Prostate gland (tissue), 2 donors: ENCODE results near the gene MAP10. TPM values are rescaled to one million over a fixed set of nuclear protein-coding genes. Genes with fewer than 3 reads are reported as not detected.

Experiments
- DNase-seq: peaks from one replicate; pipeline ENCODE4 v3.0.0-alpha.2; 2019; ENCODE audit warnings: low spot score
- H3K27ac ChIP-seq, 2 donors: fragments of 200-600 bp; sonication (generic); 2 replicates each; pipeline ENCODE4 v1.5.1; 2017 to 2019
- H3K27me3 ChIP-seq: fragments of 200-600 bp; sonication (generic); replicated peaks from 2 replicates; pipeline ENCODE4 v1.5.1; 2019; ENCODE audit not compliant: insufficient read depth
- H3K36me3 ChIP-seq, 2 donors: fragments of 200-600 bp; sonication (generic); 1 replicate in 1 of 2; 2 replicates in 1 of 2; pipeline versions ENCODE4 v1.5.1 to v1.8.1; 2017 to 2019
- H3K4me1 ChIP-seq: fragments of 200-600 bp; sonication (generic); replicated peaks from 2 replicates; pipeline ENCODE4 v1.5.1; 2019
- H3K4me3 ChIP-seq, 2 donors: fragments of 200-600 bp; sonication (generic); 2 replicates each; pipeline ENCODE4 v1.5.1; 2017 to 2019
- H3K9me3 ChIP-seq: fragments of 200-600 bp; sonication (generic); 2 replicates; pipeline ENCODE4 v1.5.1; 2017
- POLR2A ChIP-seq: fragments of 450-650 bp; IDR thresholded peaks from one replicate; pipeline ENCODE4 v1.6.1; 2016; ENCODE audit warnings: antibody characterized with exemption, mild to moderate bottlenecking
- POLR2AphosphoS5 ChIP-seq: sonication (generic); formaldehyde crosslinking; IDR thresholded peaks from one replicate; pipeline ENCODE4 v1.6.1; 2017; ENCODE audit warnings: antibody characterized with exemption
- WGBS: methylation state at CpG from one replicate; pipeline ENCODE4 v1.1.5; 2018; 5-methylcytosine and 5-hydroxymethylcytosine counted together
- intact Hi-C: fragments of 100-400 bp; cut with DNase I; formaldehyde crosslinking; loops from one replicate; pipeline ENCODE4 v1.14.2; 2022
- total RNA-seq, 2 donors: library from RNA; depleted of rRNA; stranded (reverse); fragments of >200 nt; gene quantifications; one replicate each; pipeline ENCODE4 v1.1.0, GENCODE V29; 2016
- TF ChIP-seq, protein P1 (sequence below), 4 experiments: fragments of 200-600 bp in 2 of 4; fragments of 450-650 bp in 2 of 4; sonication (generic) in 2 of 4; IDR thresholded peaks; 1 replicate in 3 of 4; 2 replicates in 1 of 4; pipeline ENCODE4 v1.5.1; 2016 to 2019; ENCODE audit warnings: antibody characterized with exemption in 4 of 4, mild to moderate bottlenecking in 2 of 4, moderate library complexity in 2 of 4

Gene MAP10
- total RNA-seq, 2 donors from 2014 or later = 0.82 to 6.2 TPM

DNA sequence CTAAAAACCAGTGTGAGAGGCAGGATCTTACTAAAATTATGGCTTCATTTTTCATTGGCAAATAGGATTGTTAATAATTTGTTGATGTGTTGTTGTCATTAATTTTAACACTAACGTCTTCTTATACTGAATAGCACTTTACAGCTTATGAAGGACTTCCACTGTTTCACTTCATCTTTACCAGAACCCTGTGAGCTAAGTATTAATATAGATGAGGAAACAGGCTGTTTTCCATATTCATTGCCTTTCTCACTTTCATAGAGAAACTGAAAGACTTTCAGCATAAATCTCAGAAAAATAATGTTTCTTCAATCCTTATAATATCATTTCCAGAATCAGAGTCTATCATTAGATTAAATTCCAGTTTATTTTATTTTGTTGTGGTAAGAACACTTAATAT, 8.5 kb downstream of the MAP10 start:
- intact Hi-C loops = no loop called here
- TF ChIP-seq POLR2A (no peak), POLR2AphosphoS5 (no peak)
- TF ChIP-seq, protein P1, sequence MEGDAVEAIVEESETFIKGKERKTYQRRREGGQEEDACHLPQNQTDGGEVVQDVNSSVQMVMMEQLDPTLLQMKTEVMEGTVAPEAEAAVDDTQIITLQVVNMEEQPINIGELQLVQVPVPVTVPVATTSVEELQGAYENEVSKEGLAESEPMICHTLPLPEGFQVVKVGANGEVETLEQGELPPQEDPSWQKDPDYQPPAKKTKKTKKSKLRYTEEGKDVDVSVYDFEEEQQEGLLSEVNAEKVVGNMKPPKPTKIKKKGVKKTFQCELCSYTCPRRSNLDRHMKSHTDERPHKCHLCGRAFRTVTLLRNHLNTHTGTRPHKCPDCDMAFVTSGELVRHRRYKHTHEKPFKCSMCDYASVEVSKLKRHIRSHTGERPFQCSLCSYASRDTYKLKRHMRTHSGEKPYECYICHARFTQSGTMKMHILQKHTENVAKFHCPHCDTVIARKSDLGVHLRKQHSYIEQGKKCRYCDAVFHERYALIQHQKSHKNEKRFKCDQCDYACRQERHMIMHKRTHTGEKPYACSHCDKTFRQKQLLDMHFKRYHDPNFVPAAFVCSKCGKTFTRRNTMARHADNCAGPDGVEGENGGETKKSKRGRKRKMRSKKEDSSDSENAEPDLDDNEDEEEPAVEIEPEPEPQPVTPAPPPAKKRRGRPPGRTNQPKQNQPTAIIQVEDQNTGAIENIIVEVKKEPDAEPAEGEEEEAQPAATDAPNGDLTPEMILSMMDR (IDR thresholded peaks at IDR 0.05) = no peak
- H3K27me3 ChIP-seq = no peaks in the 10 kb centered on the region
- no peaks in the 10 kb centered on the region for H3K36me3 ChIP-seq
- no peaks in the 10 kb centered on the region for H3K9me3 ChIP-seq
- H3K4me1 ChIP-seq = no peaks in the 10 kb centered on the region
- WGBS = 61% methylated on average over 1 of the region's 1 CpG
- no peak overlapping the region for H3K4me3 ChIP-seq
- DNase-seq = no peak
- no peak overlapping the region for H3K27ac ChIP-seq

DNA sequence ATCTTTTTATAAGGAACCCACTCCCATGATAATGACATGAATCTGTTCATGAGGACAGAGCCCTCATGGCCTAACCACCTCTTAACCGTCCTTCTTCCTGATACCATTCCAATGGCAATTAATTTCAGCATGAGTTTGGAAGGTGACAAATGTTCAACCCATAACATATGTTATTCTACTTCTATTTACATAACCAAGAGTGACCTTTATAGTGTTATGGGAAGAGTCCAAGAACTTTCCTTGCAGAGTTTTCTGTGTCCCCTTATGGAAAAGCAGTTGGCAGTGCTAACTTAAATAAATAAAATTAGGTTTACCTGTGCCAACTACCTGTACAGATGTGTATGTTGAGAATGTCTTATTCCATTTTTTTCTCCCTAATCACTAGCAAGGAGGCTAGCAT, 11.1 kb downstream of the MAP10 start:
- H3K9me3 ChIP-seq = no peaks in the 10 kb centered on the region
- intact Hi-C loops = no loop called here

DNA sequence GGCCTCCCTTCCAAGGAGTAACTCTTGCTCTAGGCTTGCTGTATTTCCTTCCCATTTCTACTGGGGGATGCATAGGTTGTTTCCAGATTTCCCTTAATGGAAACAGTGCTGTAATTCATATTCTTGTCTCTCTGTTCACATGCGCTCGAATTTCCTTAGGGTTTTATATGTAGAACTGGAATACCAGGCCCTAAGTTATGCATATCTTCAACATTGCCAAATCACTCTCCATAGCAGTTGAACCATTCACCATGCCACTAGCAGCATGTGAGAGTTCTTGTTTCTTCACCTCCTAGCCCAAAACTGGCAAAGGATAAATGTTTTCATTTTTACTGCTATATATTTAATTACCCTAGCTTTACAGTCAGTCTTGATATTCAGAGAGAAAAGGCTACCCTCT, 12.8 kb downstream of the MAP10 start:
- no peak for TF ChIP-seq POLR2A
- TF ChIP-seq, protein P1 (IDR thresholded peaks at IDR 0.05) = no peak
- TF ChIP-seq POLR2AphosphoS5 = no peak
- DNase-seq = no peak
- WGBS = 83% methylated on average over 2 of the region's 2 CpGs

More for the DNA sequence above, 11.1 kb downstream of the MAP10 start:
- 62% methylated on average over 1 of the region's 1 CpG for WGBS
- no peak overlapping the region for H3K27ac ChIP-seq
- no peaks in the 10 kb centered on the region for H3K27me3 ChIP-seq
- no peaks in the 10 kb centered on the region for H3K36me3 ChIP-seq
- H3K4me1 ChIP-seq = no peaks in the 10 kb centered on the region
- TF ChIP-seq, protein P1 (IDR thresholded peaks at IDR 0.05) = no peak
- no peak for TF ChIP-seq POLR2A
- no peak for TF ChIP-seq POLR2AphosphoS5
- H3K4me3 ChIP-seq = no peak overlapping the region
- DNase-seq = no peak

DNA sequence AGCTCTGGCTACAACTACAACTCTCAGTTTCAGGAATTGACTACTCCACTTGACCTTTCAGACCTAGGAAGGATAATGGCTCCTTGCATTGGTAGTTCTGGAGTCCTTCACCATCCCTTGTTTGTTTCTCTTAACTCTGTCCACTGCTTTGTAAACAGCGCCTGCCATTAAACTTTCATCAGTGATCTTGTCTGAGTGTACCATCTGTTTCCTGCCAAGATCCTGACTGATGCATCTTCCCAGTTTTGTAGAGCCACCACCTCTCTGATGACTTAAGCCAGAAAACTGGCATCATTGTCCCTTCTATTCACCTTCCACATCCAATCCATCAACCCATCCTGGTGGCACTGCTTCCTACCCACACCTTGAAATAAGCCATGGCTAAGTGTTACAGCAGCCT, 15.2 kb downstream of the MAP10 start:
- H3K4me3 ChIP-seq = no peak overlapping the region
- no peak for DNase-seq
- no peaks in the 10 kb centered on the region for H3K36me3 ChIP-seq
- H3K4me1 ChIP-seq = no peaks in the 10 kb centered on the region
- TF ChIP-seq, protein P1 (IDR thresholded peaks at IDR 0.05) = no peak
- no peak for TF ChIP-seq POLR2AphosphoS5
- TF ChIP-seq POLR2A = no peak
- H3K27me3 ChIP-seq = no peaks in the 10 kb centered on the region
- 100% methylated on average over 1 of the region's 1 CpG for WGBS
- intact Hi-C loops = no loop called here
- no peaks in the 10 kb centered on the region for H3K9me3 ChIP-seq
- H3K27ac ChIP-seq = no peak overlapping the region

More for the DNA sequence above, 12.8 kb downstream of the MAP10 start:
- Histone ChIP-seq H3K36me3 (no peaks in the 10 kb centered on the region), H3K27me3 (no peaks in the 10 kb centered on the region), H3K27ac (no peak overlapping the region), H3K9me3 (no peaks in the 10 kb centered on the region), H3K4me3 (no peak overlapping the region), H3K4me1 (no peaks in the 10 kb centered on the region)
- intact Hi-C loops = no loop called here

DNA sequence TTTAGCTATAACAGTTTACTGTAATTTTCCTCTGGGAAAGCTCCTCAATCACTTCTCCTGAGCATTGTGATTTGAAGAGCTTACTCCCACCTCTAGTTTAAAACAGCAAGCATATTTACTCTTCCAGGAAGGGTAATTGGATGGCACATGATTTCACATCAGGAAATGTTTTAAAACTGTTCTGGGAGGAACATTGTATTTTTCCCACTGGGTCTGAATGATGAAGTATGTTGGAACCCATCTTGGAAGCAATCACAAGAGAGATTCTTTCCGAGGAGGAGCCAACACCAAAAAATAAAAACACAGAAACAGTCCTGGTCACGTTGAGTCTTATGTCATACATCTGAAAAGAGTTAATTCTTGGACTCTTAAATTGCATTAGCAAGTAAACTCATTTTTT, 17.3 kb downstream of the MAP10 start:
- Histone ChIP-seq H3K4me1 (no peaks in the 10 kb centered on the region), H3K36me3 (no peaks in the 10 kb centered on the region), H3K9me3 (no peaks in the 10 kb centered on the region), H3K4me3 (no peak overlapping the region), H3K27ac (no peak overlapping the region), H3K27me3 (no peaks in the 10 kb centered on the region)
- WGBS = 72% methylated on average over 2 of the region's 2 CpGs
- TF ChIP-seq, protein P1 (IDR thresholded peaks at IDR 0.05) = no peak
- no peak for TF ChIP-seq POLR2A
- TF ChIP-seq POLR2AphosphoS5 = no peak
- DNase-seq = no peak
- intact Hi-C loops = no loop called here
